NCI-H2081 (cell line): ENCODE data around the gene SPCS3.
"Not testable (repeated sequence)": the region's sequence is repeated elsewhere in the genome, so short reads cannot be mapped to it uniquely, and the experiment has no call there.

ENCODE experiments used
- DNase-seq, 2 experiments: peaks; one replicate each; lab custom pipeline; 2025; lab: John Stamatoyannopoulos, UW

SPCS3 gene

GRCh38 chr4:176346836-176347235, 27.1 kb downstream of the SPCS3 start:
- DNase-seq, result not testable (repeated sequence)

- DNase-seq, result no peak
These were observed 30.9 kb downstream of the SPCS3 start for GRCh38 chr4:176350671-176351070.

- no peak for DNase-seq
These were observed 35.1 kb downstream of the SPCS3 start for GRCh38 chr4:176354884-176355283.

- DNase-seq, result no peak
These were observed 37.8 kb downstream of the SPCS3 start for GRCh38 chr4:176357359-176358082.

GRCh38 chr4:176358083-176358469, 38.3 kb downstream of the SPCS3 start:
- DNase-seq, result no peak

- no peak for DNase-seq
These were observed 39.8 kb downstream of the SPCS3 start for GRCh38 chr4:176359590-176359989.

- DNase-seq, result no peak
These were observed 40.7 kb downstream of the SPCS3 start for GRCh38 chr4:176360446-176360845.

- no peak for DNase-seq
These were observed 43.3 kb downstream of the SPCS3 start for GRCh38 chr4:176363072-176363471.

- DNase-seq, result no peak
These were observed 48.2 kb downstream of the SPCS3 start for GRCh38 chr4:176367771-176368465.

GRCh38 chr4:176376032-176376614, 56.4 kb downstream of the SPCS3 start:
- peak in 1 of 2 experiments; percentile 21 for DNase-seq

GRCh38 chr4:176377780-176378179, 58.0 kb downstream of the SPCS3 start:
- DNase-seq, result peak; percentile 12 to 17

- no peak for DNase-seq
These were observed 60.8 kb downstream of the SPCS3 start for GRCh38 chr4:176380352-176381157.
